GM21717 (cell line): ENCODE measurements around the gene PPP3R2.

Experiments
- ATAC-seq: cut with Tn5 transposase; IDR thresholded peaks from one replicate; pipeline ENCODE4 v1.9.1; 2021; ENCODE audit warnings: mild to moderate bottlenecking, moderate library complexity; ENCODE audit not compliant: unreplicated experiment

Gene PPP3R2, protein sequence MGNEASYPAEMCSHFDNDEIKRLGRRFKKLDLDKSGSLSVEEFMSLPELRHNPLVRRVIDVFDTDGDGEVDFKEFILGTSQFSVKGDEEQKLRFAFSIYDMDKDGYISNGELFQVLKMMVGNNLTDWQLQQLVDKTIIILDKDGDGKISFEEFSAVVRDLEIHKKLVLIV

DNA sequence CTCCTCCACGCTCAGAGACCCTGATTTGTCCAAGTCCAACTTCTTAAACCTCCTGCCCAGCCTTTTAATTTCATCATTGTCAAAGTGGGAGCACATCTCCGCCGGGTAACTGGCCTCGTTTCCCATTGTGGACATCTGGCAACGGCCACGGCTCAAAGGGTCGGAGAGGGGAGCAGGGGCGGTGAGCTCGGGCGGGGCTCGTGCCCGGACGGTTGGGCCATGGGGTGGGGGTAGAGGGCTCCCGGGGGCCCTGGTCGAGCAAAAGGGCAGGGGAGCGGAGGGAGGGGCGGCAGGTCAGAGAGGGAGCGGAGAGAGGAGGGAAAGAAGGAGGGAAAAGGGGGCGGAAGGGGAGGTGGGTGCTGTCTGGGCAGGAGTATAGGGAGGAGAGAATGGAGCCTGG, at the start of gene PPP3R2:
TSS of gene PPP3R2 (minus strand) at position 174 of the 400 bp plus-strand sequence. CDS start at position 126, 48 bp downstream.
- ATAC-seq = no peak

DNA sequence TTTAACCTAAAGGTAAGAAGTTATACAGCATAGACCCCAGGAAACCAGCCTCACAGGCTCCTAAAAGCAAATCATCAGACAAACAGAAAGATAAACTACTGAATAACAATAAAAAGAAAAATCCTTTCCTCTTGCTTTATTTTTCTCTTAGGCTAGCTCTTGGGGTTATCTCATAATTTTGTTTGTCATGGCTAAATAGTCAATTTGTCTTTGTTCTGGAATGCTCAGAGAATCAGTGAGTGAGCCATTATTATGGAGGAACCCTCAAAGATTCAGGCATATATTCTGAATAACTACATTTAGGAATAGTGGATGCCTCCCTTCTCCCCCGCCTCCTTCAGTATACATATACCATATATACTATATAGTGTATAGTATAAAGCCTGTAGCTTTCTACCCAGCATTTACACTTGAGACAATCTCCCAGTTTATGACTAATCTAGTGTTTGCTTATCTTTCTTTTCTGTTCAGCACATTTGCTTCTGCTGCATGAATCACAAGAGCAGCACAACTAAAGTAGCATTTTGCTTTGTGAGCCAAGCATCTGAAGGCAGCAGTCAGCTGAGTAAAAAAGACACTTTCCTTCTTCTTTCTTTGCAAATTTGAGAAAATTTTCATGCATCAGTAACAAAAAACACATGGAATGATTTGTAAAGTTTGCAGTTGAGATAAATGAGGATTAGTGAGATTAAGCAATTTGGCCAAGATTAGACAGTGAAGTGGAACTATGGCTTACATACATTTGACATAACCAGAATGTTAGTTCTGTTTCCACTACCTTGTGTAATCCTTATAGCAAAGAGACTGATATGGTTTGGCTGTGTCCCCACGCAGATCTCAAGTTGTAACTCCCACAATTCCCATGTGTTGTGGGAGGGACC, 45.3 kb upstream of the PPP3R2 start:
- ATAC-seq = no peak

DNA sequence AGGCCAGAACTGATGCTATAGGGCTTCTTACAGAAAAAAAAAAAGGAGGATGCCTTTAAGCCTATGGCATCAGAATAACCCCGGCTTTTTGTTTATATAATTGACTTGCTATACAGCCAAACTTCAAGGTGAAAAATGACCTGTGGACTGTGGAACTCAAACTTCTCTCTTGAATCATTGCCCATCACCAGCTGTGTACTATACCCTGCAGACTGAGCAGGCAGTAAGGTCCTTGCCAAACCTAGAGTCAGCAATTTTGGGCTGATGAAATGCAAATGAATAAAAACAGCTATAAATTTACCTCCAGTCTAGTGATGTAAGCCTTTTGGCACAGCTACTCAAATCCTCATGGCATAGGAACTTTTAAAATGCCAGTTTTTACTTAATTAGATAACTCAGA, 44.5 kb upstream of the PPP3R2 start:
- ATAC-seq = no peak

DNA sequence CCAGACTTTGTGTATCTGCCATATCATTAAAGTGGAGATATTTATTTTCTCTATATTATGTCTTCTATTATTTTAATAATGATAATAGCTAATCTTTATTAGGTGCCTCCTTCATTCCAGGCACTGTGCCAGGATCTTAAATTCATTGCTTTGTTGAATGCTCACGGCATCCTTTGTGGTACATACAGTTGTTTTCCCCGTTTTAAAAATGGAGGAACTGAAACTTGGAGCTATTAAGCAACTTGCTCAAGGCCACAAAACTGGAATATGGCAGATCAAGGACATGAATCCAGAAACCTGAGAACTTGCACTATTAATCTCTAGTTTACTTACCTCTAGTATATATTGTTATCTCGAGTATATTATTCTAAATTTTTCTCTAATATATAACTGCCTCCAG, 41.5 kb upstream of the PPP3R2 start:
- ATAC-seq = no peak

DNA sequence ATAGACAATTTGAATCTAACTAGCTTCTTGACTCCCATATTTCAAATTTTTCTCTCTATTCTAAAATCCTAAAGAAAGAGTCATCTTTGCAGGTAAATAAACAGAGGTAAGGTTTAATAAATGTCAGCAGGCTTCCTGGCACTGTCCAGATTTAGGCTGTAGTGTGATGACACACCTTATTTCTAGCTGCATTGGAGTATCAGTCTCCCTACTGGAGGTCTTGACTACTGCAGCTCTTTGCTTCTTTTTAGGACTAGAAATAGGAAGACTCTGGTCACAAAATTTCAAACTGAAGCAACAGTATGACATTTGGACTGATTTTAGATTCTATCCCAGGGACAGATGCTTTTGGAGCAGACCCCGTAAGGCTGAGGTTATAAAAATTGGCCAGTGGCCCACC, 40.7 kb upstream of the PPP3R2 start:
- ATAC-seq = no peak

DNA sequence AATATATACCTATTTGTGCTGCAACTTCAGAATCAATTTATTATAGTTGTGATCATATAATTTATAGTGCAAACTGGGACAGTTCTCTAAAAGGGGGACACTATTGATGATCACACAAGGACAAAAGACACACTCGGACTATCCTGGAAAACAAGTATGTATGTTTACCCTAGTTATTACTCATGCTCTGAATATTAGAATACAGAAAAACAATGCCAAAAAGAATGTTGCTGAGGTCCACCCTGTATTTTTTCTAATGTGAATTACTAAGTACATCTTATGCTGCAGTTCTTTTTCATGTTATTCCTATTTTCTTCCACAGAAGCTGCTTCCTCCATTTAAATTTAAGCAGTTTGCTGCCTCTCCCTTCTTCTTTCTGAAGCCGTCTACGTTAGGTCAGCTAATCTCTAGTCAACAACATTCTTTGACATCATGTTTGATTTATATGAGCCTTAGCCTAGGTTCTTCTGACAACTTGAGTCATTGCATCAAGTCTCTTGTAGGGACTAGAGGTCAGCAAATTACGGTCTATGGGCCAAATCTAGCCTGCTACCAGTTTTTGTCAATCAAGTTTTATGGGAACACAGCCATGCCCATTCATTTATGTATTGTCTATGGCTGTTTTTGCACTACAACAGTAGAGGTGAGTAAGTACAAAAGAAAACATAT, 40.1 kb upstream of the PPP3R2 start:
- no peak for ATAC-seq

DNA sequence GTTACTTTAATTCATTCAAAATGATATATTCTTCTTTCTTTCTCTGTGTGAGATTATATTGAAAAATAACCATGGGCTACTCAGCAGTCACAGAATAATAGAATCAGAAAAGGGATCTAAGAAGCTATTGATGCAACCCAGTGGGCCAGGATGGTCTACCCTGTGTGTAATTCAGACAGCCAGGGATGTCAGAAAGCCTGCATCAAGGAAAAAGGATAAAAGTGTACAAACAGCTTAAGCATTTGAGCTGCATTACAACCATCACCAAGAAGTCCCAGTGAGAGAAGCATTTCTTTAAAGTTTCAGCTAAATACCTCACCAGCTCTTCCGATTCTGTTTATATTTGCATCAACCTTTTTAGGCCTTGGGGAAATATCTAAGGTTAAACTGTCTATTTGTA, 37.8 kb upstream of the PPP3R2 start:
- ATAC-seq = no peak

DNA sequence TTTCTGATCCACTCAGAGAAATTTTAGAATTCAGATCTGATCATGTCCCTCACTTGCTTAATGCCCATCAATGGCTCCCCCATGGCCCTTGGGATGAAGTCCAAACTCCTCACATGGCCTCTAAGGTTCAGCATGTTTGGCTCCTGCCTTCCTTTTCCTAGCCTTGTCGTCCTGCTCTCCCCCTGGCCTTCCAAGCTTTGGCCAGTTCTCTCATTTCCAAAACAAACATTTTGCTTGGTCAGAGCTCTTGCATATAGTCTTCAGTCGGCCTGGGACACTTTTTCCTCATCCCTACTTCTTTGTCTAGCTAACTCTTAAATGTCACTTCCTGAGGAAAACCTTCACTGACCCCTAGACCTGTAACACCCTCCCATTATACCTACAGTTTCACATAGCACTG, 37.1 kb upstream of the PPP3R2 start:
- no peak for ATAC-seq

DNA sequence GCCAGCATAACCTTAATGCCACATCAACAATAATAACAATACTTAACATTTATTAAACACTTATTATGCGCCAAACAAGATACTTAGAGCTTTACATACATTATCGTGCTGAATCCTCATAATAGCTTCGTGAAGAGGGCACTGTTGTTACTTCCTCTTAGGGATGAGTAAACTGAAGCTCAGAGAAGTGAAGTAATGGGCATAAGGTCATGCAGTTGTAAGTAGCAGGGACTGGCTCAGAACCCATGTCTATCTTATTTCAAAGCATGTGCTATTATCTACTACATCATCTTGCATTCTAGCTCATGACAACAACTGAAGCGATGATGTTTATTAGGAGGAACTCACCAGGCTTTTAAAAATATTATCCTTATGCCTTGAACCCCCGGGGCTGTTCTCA, 34.9 kb upstream of the PPP3R2 start:
- ATAC-seq = no peak

DNA sequence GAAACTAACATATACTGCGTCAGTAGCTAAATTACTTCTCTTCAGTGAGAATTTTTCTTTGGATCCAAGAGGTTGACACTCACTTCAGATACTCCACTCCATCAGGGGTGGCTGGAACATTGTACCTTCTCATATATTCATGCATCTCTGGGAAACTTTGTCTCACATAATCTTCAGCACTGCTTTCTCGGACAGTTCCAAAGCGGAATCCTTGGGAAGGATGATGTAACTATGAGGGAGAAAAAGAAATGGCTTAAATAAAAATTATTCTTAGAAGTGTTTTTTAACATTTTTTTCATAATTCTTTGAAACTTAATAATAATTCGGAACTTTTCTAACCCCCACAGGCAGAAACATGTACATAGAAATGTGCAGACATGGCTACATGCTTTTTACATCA, 33.4 kb upstream of the PPP3R2 start:
- ATAC-seq = no peak

DNA sequence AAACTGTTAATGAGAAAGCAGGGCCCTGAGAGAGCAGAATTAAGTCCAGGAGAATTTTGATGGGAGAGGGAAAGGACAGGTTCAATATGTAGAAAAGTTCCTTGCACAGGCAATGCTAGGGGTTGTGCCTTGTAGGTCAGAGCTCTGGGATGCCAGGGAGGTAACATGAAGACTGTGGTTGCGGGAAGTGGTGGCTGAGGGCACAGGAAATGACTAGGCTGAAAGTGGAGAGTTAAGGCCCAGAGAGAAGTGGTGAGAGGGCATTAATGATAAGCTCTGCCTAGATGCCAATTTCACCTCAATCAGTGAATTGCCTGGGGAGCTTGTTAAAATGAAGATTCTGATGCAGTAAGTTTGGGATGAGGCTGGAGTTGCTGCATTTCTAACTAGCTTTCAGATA, 31.5 kb upstream of the PPP3R2 start:
- ATAC-seq = no peak

DNA sequence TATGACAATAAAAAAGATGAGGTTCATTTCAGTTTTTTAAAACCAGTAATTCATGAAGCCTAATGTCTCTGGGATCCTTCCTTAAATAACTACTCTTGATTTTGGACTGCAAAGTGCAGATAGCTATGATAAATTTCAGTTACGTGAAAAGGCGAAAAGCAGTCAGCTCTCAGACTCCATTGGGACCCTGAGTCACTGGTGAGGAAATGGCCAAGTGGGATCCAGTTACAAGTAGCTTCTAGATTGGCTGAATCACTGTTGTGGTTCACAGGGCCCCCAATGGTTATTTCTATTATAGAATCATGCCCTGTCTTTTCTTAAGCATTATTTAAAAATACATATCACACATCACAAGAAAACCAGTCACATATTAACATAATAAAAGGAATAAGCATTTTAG, 31.1 kb upstream of the PPP3R2 start:
- ATAC-seq = no peak

DNA sequence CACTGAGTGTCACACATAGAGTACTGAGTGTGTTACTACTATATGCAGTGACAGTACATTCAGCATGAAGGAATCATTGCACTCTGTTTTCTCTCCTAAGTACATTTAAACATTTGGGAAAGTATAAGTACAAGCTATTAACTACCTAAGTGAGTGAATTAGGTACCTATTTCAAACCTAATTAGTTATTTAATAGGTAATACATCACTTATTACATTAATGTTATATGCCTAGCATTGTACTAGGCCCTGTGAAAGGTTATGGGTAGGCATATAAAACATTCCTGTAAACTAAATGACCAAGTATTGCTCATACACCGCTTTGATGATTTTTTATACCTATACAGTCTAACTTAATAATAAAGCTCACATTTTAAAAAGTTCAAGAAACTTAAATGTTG, 25.7 kb upstream of the PPP3R2 start:
- ATAC-seq = no peak

DNA sequence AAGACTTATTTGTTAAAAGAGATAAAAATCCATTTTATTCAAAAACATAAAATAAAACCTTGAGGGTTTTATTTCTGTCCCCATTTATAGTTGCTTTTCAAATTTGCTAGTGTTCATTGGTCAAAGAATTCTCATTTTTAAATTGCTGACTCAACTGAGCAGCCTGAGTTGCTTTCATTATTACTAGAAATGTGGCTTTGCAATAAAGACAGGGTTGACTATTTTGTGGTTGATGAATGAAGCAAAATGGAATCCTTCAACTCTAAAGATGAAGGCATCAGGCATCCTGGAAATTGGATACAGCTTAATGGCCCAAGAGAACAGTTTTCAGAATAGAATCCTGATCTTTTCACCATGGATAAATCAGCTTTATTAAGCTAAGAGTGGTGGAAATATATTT, 23.9 kb upstream of the PPP3R2 start:
- no peak for ATAC-seq

DNA sequence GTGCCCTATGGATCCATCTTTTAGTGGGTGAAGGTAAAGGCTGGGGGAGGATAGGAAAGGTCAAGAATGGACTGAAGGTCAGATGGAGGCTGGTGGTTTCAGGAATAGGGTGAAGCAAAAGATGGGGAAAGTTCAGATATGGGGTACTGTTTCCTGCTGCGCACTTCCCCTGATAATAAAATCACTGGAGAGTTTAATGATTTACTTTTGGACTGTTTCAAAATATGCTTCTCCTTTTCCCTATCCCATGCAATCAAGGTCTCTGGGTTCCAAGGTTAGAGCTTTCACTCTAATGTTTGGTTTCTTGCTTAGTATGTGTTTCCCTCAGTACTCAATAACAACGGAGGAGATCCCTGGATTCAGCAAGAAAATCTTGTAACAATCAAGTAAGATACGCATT, 10.8 kb upstream of the PPP3R2 start:
- ATAC-seq = no peak

DNA sequence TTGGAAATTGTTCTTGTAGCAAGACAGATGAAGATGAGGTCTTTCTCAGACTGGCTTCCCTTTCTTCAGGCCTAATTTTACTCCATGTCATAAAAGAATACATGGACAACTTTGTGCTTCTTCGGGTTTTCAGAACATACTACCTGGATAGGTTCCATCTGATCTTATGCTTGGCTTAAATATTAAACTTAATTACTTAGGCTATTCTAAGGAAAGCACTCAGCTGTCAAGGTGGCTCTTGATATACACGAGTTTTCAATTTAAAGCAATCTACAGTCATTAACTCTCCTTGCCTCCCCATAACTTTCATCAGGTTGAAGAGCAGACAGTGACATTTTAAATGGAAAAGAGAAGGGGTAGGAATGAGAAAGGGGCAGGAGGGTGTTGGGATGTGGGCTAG, 9.5 kb upstream of the PPP3R2 start:
- no peak for ATAC-seq

DNA sequence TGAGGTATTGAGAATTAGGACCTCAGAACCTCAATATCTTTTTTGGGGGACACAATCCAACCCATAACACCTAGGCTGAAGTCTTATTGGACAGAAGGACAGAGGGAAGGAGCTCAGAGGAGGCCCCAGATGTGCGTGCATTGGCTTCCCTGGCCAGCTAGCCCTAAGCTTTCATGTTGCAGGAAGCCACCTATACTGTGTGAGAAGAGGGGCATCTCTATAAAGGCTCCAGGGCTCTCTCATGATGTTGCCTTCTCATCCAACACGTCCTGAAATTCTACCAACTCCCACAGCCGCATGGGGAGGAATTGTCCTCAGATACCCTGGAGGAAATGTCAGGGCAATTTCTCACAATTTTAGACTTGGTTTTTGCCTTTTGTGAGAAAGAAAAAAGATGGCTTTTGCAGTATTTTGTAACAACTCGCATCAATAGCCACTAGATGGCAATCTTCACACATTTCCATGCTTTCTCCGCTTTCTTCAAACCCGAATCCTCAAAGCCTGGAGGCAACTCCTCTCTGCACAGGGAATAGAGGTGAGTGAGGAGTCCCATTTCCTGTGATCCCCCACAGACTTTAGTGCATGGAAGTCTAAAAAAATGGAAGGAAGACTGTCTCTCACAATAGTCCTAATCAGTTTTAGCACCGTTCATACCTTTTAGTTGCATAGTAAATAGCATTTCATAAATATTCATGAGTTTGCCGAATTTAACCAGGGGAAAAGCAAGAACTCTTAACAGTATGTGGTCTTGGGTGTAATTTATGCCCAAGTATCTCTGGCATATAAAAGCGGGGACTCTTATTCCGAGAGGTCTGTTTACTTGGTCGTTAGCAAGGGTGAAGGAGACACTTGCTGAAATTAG, 7.4 kb upstream of the PPP3R2 start:
- no peak for ATAC-seq

DNA sequence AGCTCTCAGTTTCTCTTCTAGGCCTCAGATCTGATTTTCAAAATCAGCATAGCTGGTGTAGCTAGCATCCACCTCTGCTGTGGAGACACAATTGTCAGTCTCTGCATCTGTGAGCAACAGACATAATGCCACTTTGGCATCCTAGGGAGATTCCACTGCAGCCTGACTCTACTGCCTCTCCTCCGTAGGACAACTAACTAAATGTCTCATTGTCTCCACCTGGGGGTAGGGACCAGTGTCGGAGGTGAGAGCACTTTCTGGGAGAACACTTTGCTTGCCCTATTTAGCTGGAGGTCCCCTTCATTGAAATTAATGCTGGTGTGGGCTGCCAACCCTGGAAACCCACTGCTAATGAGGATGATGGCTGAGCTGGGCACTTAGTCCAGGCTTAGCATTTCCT, 1.4 kb downstream of the PPP3R2 start:
- no peak for ATAC-seq

DNA sequence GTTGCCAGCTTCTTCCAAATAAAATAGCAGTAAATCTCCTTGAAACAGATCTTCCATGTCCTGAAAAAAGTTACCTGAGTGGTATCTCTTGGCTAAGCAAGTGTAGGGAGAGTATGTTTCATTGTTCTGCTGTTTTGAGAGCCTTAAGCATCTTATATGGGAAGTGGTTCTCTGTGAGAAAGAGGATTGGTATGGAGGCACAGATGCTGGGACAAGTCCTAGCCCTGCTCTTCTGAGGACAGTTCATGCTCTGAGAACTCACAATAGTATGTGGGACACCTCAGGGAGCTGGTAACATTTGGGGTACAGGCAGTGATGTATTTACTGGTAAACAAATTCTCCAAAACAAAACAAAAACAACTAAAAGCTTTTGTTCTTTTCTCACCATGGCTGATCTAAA, 2.0 kb downstream of the PPP3R2 start:
- ATAC-seq = no peak

DNA sequence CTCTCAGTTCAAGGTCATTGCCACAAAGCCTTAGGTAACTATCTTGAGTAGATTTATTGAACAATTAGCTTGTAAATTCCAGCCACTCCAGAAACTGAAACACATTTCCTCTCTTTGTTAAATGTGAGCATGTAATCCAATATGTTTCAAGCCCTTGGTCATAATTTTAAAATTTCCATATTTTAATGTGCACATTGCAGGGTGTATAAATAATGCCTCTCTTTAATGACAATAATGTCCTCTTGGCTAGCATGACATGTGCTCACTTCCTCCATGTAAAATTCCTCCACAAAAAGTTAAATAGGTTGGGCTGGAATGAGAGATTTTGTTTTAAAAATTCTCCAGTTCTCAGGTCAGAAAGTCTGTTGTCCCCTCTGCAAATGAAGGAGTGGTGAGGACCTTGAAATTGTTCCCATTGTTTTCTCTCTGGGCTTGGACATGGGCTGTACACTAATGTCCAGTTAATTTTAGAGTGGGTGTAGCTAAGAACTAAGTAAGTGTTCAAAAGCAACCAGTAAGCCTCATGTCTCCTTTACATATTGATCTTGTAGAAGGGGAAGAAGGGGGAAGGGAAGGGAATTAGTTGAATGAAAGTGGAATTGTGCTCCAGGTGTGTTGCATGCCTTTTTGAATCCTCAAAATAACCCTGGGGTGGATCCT, 2.9 kb downstream of the PPP3R2 start:
- no peak for ATAC-seq

DNA sequence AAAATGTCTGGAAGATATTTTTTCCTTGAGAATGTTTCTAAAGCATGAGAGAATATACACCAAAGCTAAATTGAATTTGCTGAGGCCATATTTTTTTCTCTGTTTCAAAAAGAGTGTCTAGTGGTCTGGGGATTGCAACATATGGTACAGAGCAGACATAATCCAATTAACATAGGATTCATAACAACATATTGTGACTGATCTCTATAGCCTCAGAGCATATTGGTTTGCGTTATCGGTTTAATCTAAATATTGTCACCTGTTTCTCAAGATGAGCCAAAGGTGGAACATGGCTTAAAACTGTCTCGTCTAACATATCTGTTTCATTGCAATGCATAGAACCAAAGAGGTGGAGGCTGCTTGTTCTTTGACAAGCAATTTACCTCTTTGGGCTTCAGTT, 3.9 kb downstream of the PPP3R2 start:
- no peak for ATAC-seq
